Measurements from ENCODE around the gene STAC. TPM values are rescaled to one million over a fixed set of nuclear protein-coding genes. Genes with fewer than 3 reads are reported as not detected.
"Not testable (repeated sequence)": the region's sequence is repeated elsewhere in the genome, so short reads cannot be mapped to it uniquely, and the experiment has no call there.

The STAC gene
- total and polyA plus RNA-seq, 7 donors, result 0.19 to 1.5 (median 0.47) TPM

- H3K36me3 ChIP-seq (ENCODE audit: insufficient read depth in 1 of 2, low read depth in 1 of 2), result no peaks in the 10 kb centered on the region
- WGBS, 3 donors, result 83 to 93% (median 84%) methylated on average over 4 of the region's 4 CpGs
- DNase-seq (no peak), ATAC-seq (no peak)
- H3K4me1 ChIP-seq, result no peaks in the 10 kb centered on the region
- intact Hi-C loops (cut with DNase I), result no loop called here
- no peak overlapping the region for H3K4me3 ChIP-seq
- no peaks in the 10 kb centered on the region for H3K27me3 ChIP-seq (ENCODE audit: insufficient read depth in 3 of 3, low read length in 2 of 3)
- H3K9me3 ChIP-seq, result no peaks in the 10 kb centered on the region
- no peak overlapping the region for H3K27ac ChIP-seq
- TF ChIP-seq CTCF (IDR thresholded peaks at IDR 0.05), result no peak
These were observed 112.7 kb downstream of the STAC start for GRCh38 chr3:36493051-36493450.

GRCh38 chr3:36494461-36495109, 114.3 kb downstream of the STAC start:
- TF ChIP-seq CTCF (IDR thresholded peaks at IDR 0.05), result no peak
- Histone ChIP-seq H3K36me3 (ENCODE audit: insufficient read depth in 1 of 2, low read depth in 1 of 2) (no peaks in the 10 kb centered on the region), H3K9me3 (no peaks in the 10 kb centered on the region), H3K4me1 (no peaks in the 10 kb centered on the region), H3K27me3 (ENCODE audit: insufficient read depth in 3 of 3, low read length in 2 of 3) (no peaks in the 10 kb centered on the region), H3K27ac (no peak overlapping the region), H3K4me3 (no peak overlapping the region)
- DNase-seq (peak; percentile 34 to 55), ATAC-seq (peak; percentile 39 to 83 (median 62))
- intact Hi-C loops (cut with DNase I), result no loop called here
- WGBS, 3 donors, result 40 to 65% (median 43%) methylated on average over 3 of the region's 3 CpGs

DNA sequence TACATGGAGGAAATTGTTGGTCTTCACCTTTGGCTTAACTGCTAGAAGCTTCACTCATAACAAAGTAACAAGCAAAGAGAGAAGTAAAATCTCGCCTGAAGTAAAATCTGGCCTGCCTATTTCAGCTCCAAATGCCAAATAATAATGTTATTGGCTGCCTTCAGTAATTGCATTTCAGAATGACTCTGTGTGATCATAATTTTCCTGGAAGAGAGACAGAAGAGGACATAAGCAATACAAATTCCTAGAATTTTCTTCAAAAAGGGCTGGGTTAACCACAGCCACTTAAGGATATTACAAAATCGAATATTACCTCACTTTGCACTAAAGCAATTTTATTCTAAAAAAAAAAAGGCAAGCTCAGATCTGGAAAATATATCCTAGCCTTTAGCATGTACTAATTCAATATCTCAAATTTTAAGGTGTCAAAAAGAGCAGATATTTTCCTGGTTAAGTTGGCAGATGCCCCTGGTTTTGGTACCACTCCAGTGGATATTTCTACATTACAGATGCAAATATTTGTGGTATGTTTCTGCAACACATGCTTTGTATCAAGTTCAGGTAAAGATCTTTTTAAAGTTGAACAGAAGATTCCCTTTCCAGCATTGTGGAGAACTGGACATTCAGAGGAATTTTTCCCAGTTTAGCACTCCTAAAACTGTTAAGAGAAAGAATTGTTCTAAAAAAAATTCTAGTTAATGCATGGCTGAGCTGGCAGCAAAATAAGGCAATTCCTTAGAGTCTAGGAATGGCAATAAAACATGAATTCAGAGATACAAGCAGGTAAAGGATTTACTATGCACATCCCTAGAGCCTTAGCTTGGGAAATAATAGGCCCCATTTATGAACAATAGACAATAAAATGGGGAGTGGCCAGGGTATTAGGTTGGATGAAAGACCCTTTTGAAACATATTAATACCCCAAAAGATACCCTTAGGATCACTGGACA, 116.7 kb downstream of the STAC start:
- 42 to 52% (median 50%) methylated on average over 2 of the region's 2 CpGs for WGBS, 3 donors
- no peak overlapping the region for H3K27ac ChIP-seq
- no peaks in the 10 kb centered on the region for H3K9me3 ChIP-seq
- intact Hi-C loops (cut with DNase I), result no loop called here
- no peak for ATAC-seq
- TF ChIP-seq CTCF (IDR thresholded peaks at IDR 0.05), result no peak
- DNase-seq, result no peak
- no peaks in the 10 kb centered on the region for H3K4me1 ChIP-seq
- no peaks in the 10 kb centered on the region for H3K36me3 ChIP-seq (ENCODE audit: insufficient read depth in 1 of 2, low read depth in 1 of 2)
- no peaks in the 10 kb centered on the region for H3K27me3 ChIP-seq (ENCODE audit: insufficient read depth in 3 of 3, low read length in 2 of 3)
- no peak overlapping the region for H3K4me3 ChIP-seq

- H3K9me3 ChIP-seq; H3K4me3 ChIP-seq; H3K36me3 ChIP-seq (ENCODE audit: insufficient read depth in 1 of 2, low read depth in 1 of 2); H3K27ac ChIP-seq; H3K4me1 ChIP-seq; intact Hi-C loops (cut with DNase I); ATAC-seq; DNase-seq; H3K27me3 ChIP-seq (ENCODE audit: insufficient read depth in 3 of 3, low read length in 2 of 3): not testable (repeated sequence)
- 95 to 98% (median 95%) methylated on average over 2 of the region's 2 CpGs for WGBS, 3 donors
These were observed 119.7 kb downstream of the STAC start for GRCh38 chr3:36500053-36500452.

DNA sequence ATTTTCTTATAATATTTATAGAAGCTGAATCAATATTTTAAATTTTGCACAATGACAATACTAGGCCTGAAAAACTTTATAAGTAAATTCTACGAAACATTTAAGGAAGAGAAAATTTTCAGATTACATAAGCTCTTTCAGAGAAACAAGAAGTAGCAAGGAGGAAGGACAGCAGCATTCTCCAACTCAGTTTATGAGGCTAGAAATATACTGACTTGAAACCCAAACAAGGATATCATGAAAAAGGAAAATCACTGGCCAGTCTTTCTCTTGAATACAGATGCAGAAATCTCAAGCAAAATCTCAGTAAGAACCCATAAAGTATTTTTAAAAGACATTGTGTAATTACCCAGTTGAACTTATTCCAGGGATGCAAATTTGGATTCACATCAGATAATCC, 121.3 kb downstream of the STAC start:
- Histone ChIP-seq H3K4me3 (no peak overlapping the region), H3K36me3 (ENCODE audit: insufficient read depth in 1 of 2, low read depth in 1 of 2) (no peaks in the 10 kb centered on the region), H3K27ac (no peak overlapping the region), H3K4me1 (no peaks in the 10 kb centered on the region), H3K27me3 (ENCODE audit: insufficient read depth in 3 of 3, low read length in 2 of 3) (no peaks in the 10 kb centered on the region), H3K9me3 (no peaks in the 10 kb centered on the region)
- no peak for TF ChIP-seq CTCF (IDR thresholded peaks at IDR 0.05)
- intact Hi-C loops (cut with DNase I), result no loop called here
- no peak for DNase-seq
- 81 to 95% (median 94%) methylated on average over 1 of the region's 1 CpG for WGBS, 3 donors
- ATAC-seq, result no peak
